HG02763 (cell line): ENCODE measurements around the gene CRABP1.

Experiments used
- ATAC-seq: cut with Tn5 transposase; IDR thresholded peaks from one replicate; pipeline ENCODE4 v1.9.1; 2021; ENCODE audit warnings: mild to moderate bottlenecking, moderate library complexity; ENCODE audit not compliant: unreplicated experiment

Gene CRABP1

GRCh38 chr15:78340231-78341056 lies at the start of gene CRABP1:
Gene CRABP1 (plus strand): TSS chr15:78340353. CDS start chr15:78340429, 76 bp downstream.
- ATAC-seq = no peak

- no peak for ATAC-seq
Measured at GRCh38 chr15:78291052-78291451, 49.1 kb upstream of the CRABP1 start.

DNA sequence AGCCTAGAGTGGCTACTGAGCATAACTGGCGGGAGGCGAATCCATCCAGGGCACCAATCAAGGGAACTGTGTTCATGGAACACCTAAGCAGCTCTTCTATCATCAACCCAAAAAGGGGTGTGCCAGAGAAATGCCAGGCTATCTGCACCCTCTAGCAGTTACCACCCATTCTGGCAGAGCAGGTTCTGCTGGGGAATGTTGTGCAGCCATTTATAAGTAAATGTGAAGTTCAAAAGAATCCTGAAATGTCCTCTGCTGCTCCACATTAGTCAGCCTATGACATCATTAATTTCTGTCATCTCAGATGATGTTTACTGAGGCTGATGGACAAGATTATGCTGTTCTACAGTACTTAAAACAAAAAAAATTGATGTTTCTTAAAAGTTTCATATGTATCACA lies 48.5 kb upstream of the CRABP1 start:
- no peak for ATAC-seq

GRCh38 chr15:78292219-78292618 lies 47.9 kb upstream of the CRABP1 start:
- no peak for ATAC-seq

DNA sequence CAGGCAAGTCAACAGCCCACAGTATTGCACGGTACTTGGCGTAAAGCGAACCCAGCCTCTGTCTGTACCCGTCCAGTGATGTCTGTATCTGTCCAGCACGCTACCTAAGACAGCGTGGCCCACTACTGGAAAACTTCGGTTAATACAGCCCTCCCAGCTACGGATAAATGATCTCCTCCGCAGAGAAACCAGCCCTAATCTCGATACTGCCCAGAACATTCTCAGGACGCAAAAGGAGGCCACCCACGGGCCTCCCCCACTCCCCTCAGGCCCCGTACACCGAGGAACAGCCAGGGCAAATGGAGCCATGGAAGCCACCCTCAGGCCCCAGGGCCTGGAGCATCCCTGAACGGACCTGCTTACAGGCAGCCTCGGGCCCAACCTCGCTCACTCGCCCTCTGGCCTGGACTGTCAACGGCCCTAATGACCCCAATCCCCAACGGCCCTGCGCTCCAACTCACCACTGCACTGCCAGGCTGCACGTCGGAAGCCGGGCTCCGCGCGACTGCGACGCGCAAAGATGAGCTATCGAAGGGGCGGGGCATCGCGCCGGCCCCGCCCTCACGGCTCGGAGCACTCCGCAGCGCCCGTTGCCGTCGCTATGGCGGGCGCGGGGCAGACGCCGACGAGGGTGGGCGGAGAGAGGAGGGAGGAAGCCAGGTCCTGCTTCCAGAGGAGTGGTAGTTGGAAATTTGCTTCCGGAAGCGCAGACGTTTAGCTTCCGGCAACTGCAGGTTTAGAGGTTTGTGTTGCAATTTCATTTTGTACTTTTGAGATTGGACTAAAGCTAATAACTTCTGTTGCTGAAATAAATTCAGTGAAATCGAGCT lies 40.8 kb upstream of the CRABP1 start, which contains the start of gene SKIC8:
Gene SKIC8 (minus strand): TSS at position 509 of the 830 bp plus-strand sequence. CDS start 3,923 bp downstream, outside the sequence.
- ATAC-seq = peak; percentile 85

DNA sequence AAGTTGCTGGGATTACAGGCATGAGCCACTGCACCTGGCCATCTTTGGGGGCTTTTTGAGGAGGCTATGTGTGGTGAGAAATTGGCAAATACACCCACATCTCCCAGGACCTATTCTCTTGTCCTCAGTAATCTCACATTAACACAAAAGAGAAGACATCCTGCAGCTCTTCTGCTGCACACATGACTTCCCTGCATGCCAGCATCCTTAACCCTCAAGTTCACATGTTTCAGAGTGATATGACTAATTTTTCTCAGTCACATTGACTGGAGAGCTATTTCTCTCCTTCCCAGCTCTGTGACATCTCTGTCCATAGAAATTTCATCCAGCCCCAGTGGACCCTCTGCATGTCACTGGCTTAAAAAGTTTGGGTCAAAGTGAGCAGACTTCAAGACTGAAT lies 38.8 kb upstream of the CRABP1 start:
- ATAC-seq = no peak

DNA sequence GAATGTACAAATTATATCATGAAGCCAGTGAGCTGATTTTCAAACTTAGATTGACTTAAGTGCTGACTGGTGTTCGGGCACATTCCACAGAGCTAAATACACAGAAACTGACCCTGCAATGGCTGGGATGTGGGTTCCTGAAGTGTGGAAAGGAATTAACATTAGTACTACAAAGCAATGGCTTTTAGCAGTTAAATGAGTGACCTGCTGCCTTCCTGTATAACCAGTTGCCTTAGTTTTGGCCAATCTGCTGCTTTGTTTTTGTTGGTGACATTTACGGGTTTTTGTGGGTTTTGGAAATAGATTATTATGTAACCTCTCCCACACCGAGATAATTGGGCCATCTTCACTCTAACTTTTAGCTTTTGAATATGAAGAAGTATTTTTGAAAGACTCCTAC lies 38.3 kb upstream of the CRABP1 start:
- no peak for ATAC-seq

DNA sequence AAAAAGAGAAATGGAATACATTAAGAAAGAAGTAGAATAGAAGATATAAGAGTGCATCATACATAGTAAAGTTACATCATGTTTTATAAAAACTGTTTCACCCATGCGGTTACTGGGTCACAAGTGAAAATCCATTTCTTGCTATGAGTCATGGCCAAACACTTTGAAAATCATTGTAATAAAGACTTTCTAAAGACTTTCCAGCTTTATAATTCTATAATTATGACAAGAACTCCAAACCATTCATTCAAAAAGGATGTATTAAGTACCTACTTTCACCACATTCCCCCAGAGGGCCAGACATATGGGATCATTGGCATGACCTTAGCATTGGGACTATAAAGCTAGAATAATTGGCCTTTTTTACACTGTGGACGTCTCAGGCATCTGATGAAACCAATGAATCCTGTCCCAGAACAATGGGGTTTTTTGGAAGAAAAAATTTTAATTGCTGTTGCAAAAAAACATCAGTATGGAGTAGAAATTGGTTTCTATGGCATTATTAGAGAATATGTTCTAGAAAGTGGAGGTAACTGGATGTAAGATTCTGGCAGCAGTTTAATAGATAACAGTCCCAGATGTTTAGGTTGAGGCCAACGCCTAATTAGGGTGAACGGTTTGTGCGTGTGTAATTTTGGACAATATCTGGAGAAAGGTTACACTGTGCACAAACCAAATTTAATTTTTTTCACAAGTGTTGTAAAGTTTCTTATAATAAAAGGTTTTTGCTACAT lies 37.4 kb upstream of the CRABP1 start:
- no peak for ATAC-seq

DNA sequence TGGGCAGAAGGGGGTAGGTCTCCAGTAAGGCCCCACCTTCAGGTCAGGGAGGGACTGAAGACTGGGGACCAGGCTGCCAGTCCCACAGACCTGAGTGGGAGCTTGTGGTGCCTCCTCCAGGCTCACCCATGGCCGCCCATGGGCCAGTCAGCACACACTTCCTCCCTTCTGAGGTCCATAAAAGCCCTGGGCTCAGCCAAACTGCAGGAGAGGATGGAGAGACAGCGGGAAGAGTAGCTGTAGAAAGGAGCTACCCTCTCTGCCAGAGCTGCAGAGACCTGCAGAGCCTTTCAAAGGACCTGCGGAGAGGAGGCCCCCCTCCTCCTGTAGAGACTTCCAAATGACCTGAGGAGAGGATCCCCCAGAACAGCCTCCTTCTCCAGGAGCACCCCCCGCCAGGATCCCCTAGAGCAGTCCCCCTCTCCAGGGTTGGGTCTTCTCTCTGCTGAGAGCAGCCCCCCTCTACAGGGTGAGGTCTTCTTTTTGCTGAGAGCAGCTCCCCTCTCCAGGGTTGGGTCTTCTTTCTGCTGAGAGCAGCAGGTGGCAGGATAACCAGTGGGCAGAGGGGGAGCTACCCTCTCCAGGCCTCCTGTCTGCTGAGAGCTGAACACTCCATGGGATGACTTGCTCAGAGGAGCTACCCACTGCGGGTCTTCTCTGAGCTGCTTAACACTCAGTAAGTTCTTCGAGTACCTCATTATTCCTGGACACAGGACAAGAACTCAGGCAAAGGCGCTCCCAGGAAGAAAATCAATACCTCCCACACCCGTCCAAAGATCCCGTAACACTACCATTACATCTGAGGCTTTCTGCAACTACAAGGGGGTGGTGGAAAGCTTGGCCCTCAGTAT lies 35.7 kb upstream of the CRABP1 start:
- no peak for ATAC-seq

DNA sequence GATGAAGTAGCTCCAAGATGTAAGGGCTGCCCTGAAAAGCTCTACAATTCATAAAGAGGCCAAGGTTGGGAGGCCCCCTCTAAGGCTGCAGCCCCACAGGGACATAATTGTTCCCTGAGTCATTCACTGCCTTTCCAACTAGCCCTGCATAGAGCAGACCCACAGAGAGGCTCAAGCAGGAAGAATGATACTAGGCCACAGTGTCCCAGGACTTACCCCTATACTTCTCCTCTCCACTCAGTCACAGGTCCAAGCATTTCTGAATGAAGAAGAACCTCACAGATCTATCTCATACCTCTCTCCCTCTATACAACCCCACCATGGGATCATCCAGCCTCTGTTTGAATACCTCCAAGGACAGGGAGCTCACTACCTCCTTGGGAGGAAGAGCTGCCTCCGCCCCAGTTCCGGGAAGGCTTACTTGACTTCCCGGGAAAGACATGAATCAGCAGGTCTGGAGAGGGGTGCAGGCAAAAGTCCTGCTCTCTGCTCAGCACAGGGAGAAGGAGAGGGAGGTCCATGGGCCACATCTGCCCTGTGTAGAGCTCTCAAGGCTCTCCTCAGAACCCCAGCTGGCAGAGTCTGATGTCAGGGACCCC lies 33.9 kb upstream of the CRABP1 start:
- ATAC-seq = no peak

GRCh38 chr15:78307976-78308375 lies 32.2 kb upstream of the CRABP1 start:
- ATAC-seq = no peak

DNA sequence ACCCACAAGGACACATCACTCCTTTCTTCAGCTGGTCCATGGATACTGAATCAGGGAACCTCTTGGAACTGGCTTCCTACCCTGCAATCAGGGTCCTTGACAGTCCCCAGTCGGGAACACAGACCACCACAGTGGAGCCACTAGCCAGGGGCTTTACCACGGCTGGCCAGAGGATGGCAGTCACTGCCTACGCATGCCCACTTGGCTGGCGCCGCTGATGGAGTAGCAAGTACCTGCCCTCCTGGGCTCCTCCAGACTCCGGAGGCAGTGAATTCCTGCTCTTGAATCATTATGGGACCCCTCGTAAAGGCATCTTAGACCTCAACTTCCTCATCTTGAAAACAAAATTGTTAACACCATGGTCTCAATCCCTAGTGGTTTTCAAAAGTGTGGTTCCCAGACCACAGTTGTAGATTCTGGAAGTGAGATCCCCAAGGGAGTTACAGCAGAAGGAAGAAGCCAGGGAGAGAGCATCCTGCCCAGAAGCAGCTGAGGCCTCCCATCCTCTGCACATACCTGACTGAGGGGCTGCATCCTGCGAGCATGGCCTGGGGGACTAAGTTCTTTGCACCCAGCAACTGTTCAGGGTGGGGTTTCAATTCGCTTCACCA lies 31.6 kb upstream of the CRABP1 start:
- no peak for ATAC-seq

- ATAC-seq = no peak
Measured at GRCh38 chr15:78311292-78311691, 28.9 kb upstream of the CRABP1 start.

GRCh38 chr15:78312536-78312935 lies 27.6 kb upstream of the CRABP1 start:
- ATAC-seq = no peak

DNA sequence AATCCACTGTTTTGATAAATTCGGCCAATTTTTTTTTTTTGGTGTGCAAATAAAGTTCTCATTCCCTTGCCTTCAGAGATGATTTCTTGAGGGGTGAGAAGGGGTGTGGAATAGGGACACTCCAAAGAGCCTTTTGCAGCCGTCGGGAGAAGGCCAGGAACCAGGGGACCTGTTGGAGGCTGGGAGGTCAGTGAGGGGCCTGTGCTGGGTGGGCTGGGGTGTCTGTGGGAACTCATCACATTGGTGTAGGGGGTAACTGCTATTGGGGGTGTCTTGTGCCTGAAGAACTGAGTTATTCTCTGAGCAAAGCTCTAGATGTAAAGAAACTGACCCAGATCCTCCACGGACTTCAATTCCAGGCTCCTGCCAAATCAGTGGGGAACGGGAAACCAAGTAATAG lies 27.2 kb upstream of the CRABP1 start:
- ATAC-seq = no peak

DNA sequence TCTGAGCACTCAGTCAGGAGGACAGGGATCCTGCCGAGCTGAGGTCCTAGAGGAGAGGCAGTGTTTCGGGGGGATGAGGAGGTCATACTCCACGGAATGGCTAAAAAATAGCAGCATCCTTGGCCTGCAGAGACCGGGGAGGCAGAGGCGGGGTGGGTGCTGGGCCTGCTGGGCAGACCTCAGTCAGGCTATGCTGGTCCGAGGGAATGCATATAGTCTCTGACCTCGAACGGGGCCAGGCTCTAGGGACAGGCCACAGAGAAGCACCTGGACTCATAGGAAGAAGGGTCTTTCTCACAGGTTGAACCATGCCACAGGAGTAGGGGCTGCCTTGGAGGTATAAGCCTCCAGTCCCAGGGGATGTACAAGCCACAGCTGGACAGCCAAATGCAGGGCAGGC lies 26.8 kb upstream of the CRABP1 start:
- ATAC-seq = no peak

DNA sequence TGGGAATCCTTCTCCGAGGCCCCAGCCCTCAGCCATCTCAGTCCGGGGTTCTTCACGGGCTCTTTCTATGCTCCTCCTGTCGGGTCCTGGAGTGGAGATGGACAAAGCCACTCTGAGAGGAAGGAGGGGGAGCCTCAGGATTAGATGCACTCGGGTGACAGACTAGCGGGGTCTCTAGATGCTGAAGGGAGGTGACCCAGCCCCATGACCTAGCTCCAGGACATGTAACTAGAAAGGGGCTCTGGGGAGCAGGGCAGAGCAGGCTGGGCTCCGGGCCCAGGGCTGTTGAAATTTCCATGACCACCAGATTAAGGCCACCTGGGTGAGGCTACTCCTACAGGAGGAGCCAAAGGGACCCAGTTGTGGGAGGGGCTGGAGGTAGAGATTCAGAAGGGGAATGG lies 26.0 kb upstream of the CRABP1 start:
- ATAC-seq = no peak

GRCh38 chr15:78315686-78316282 lies 24.4 kb upstream of the CRABP1 start:
- no peak for ATAC-seq
